HG03025 (cell line): ENCODE measurements around the gene CRACR2B.

Source experiments
- ATAC-seq: cut with Tn5 transposase; IDR thresholded peaks from one replicate; pipeline ENCODE4 v1.9.1; 2021; ENCODE audit warnings: mild to moderate bottlenecking, moderate library complexity; ENCODE audit not compliant: unreplicated experiment, low FRiP score

The CRACR2B gene

GRCh38 chr11:837189-837989, 9.7 kb downstream of the CRACR2B start:
- no peak for ATAC-seq

- no peak for ATAC-seq
Measured at GRCh38 chr11:837990-838307, 10.2 kb downstream of the CRACR2B start.

GRCh38 chr11:838441-839279, 10.9 kb downstream of the CRACR2B start:
- ATAC-seq: no peak

- no peak for ATAC-seq
Measured at GRCh38 chr11:839280-839623, 11.5 kb downstream of the CRACR2B start.

- no peak for ATAC-seq
Measured at GRCh38 chr11:839875-840617, 12.3 kb downstream of the CRACR2B start.

- ATAC-seq: peak; percentile 21
Measured at GRCh38 chr11:841981-842369, 14.3 kb downstream of the CRACR2B start.

GRCh38 chr11:842370-843002, 14.8 kb downstream of the CRACR2B start, which contains the start of the genes POLR2L and TSPAN4:
Gene POLR2L, minus strand, starts transcription at chr11:842529. Its CDS starts 21 bp downstream, at chr11:842508.
Gene TSPAN4, plus strand, starts transcription at chr11:842852. Its CDS starts 7,453 bp downstream, at chr11:850305.
- peak; percentile 52 for ATAC-seq

- ATAC-seq: peak; percentile 2
Measured at GRCh38 chr11:843086-843734, 15.5 kb downstream of the CRACR2B start.

GRCh38 chr11:843818-844692, 16.3 kb downstream of the CRACR2B start:
- no peak for ATAC-seq

- no peak for ATAC-seq
Measured at GRCh38 chr11:844693-845644, 17.2 kb downstream of the CRACR2B start.

- ATAC-seq: no peak
Measured at GRCh38 chr11:845872-846495, 18.3 kb downstream of the CRACR2B start.

GRCh38 chr11:846496-847098, 18.9 kb downstream of the CRACR2B start:
- no peak for ATAC-seq

- ATAC-seq: no peak
Measured at GRCh38 chr11:847876-848275, 20.2 kb downstream of the CRACR2B start.

GRCh38 chr11:848380-848931, 20.7 kb downstream of the CRACR2B start:
- ATAC-seq: no peak

- no peak for ATAC-seq
Measured at GRCh38 chr11:849104-849824, 21.5 kb downstream of the CRACR2B start.
